ENCODE measurements around the gene SNRPD3.
"Not testable (repeated sequence)": the region's sequence is repeated elsewhere in the genome, so short reads cannot be mapped to it uniquely, and the experiment has no call there.

DNA sequence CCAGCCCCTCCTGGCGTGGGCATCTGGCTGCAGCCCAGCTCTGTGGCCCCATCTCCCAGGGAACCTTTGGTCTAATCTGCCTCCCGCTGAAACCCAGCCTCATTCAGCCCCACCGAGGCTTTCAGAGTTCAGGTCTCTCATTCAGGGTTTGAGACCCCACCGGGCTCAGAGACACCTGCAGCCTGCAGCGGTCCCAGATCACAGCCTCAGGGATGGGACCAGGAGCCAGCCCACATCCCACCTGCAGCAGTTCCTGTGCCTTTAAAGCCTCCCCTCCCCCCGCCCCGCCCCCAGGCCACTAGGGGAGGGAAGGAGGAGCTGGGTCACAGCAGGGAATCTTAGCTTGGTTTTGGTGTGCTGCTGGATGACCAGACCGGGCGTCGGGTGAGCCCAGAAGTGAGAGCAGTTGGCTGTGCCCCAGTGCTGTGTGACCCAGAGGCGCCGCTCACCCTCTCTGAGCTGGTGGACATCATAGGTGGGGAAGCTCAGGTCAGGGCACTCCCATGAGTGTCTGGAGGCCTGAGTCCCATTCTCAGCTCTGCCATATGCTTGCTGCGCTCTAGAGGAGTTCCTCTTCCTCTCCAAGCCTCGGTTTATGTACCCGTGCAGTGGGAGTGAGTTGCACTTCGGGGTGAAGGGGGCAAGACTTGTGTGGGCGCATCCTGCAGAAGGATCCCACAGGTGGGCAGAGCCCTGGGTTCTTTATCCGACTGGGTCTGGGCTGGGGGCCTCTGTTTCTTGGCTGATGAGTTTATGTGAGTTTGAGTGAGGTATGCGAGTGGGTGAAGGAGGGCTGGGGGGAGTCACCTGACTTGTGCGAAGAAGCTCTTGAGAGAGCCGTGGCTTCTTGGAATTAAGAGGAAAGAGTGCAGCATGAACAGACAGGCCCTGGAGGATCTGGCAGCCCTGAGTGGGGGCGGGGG lies 47.3 kb downstream of the SNRPD3 start, which contains the start of gene GGT1:
- TF ChIP-seq POLR2AphosphoS5 (IDR thresholded peaks at IDR 0.05; ENCODE audit: insufficient read depth in 1 of 2, low read depth in 1 of 2); POLR2A (IDR thresholded peaks at IDR 0.05): not testable (repeated sequence)
- TF ChIP-seq, protein P1, sequence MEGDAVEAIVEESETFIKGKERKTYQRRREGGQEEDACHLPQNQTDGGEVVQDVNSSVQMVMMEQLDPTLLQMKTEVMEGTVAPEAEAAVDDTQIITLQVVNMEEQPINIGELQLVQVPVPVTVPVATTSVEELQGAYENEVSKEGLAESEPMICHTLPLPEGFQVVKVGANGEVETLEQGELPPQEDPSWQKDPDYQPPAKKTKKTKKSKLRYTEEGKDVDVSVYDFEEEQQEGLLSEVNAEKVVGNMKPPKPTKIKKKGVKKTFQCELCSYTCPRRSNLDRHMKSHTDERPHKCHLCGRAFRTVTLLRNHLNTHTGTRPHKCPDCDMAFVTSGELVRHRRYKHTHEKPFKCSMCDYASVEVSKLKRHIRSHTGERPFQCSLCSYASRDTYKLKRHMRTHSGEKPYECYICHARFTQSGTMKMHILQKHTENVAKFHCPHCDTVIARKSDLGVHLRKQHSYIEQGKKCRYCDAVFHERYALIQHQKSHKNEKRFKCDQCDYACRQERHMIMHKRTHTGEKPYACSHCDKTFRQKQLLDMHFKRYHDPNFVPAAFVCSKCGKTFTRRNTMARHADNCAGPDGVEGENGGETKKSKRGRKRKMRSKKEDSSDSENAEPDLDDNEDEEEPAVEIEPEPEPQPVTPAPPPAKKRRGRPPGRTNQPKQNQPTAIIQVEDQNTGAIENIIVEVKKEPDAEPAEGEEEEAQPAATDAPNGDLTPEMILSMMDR (IDR thresholded peaks at IDR 0.05): not testable (repeated sequence)
